Neutrophil (primary cell): ENCODE results near the gene SRSF12.
A peak's percentile ranks its signal among the peaks of the same experiment; 100 is the strongest.

Source experiments
- H3K27ac ChIP-seq: fragments of 200-600 bp; sonication (generic); 2 replicates; pipeline ENCODE4 v1.5.1; 2016; ENCODE audit warnings: mild to moderate bottlenecking, moderate library complexity
- H3K27me3 ChIP-seq: fragments of 200-600 bp; sonication (generic); 2 replicates; pipeline ENCODE4 v1.6.0; 2016; ENCODE audit warnings: mild to moderate bottlenecking
- H3K36me3 ChIP-seq: fragments of 200-600 bp; sonication (generic); 2 replicates; pipeline ENCODE4 v1.5.1; 2017
- H3K4me1 ChIP-seq, 2 experiments: fragments of 200-600 bp in 1 of 2; sonication (generic) in 1 of 2; 1 replicate in 1 of 2; 2 replicates in 1 of 2; pipeline versions ENCODE4 v1.5.1 to v1.6.1; 2013 to 2016; ENCODE audit warnings: low read depth in 1 of 2, low read length in 1 of 2, mild to moderate bottlenecking in 1 of 2, moderate library complexity in 1 of 2; ENCODE audit not compliant: control insufficient read depth in 1 of 2, insufficient read depth in 1 of 2
- H3K4me3 ChIP-seq, 2 experiments: fragments of 200-600 bp in 1 of 2; sonication (generic) in 1 of 2; 1 replicate in 1 of 2; 2 replicates in 1 of 2; pipeline ENCODE4 v1.5.1; 2013 to 2016; ENCODE audit warnings: low read depth in 1 of 2, low read length in 1 of 2, mild to moderate bottlenecking in 1 of 2, moderate library complexity in 1 of 2
- H3K9me3 ChIP-seq: fragments of 200-600 bp; sonication (generic); 2 replicates; pipeline ENCODE4 v1.5.1; 2016
- CTCF ChIP-seq: fragments of 200-600 bp; sonication (generic); IDR thresholded peaks from 2 replicates; pipeline ENCODE4 v1.5.1; 2016; ENCODE audit warnings: antibody characterized with exemption

The SRSF12 gene

GRCh38 chr6:89058627-89059026 is 59.2 kb downstream of the SRSF12 start:
- H3K9me3 ChIP-seq, result no peaks in the 10 kb centered on the region
- H3K27ac ChIP-seq, result no peak overlapping the region
- H3K27me3 ChIP-seq, result no peaks in the 10 kb centered on the region
- H3K4me3 ChIP-seq, result no peak overlapping the region
- no peaks in the 10 kb centered on the region for H3K36me3 ChIP-seq
- TF ChIP-seq CTCF, result no peak
- no peaks in the 10 kb centered on the region for H3K4me1 ChIP-seq

DNA sequence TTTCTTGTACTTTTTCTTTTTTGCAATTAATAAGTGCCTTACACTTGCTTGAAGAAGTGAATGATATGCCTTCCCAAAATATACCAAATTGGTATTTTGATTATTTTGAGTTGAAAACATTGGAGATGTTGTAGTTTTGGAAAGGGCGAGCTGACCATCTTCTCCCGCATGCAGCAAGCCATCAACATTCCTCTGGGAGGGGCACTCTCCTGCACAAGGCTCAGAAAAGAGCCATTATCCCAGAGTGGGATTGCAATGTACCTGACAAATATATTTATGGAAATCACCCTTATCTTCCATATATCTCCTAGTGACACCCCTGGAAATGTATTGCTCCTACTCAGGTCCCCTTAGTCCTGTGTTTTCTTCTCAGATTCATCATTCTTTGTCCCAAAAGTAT is 60.1 kb downstream of the SRSF12 start:
- Histone ChIP-seq H3K27ac (no peak overlapping the region), H3K9me3 (no peaks in the 10 kb centered on the region), H3K4me1 (no peaks in the 10 kb centered on the region), H3K27me3 (no peaks in the 10 kb centered on the region), H3K36me3 (no peaks in the 10 kb centered on the region), H3K4me3 (no peak overlapping the region)
- TF ChIP-seq CTCF, result no peak

DNA sequence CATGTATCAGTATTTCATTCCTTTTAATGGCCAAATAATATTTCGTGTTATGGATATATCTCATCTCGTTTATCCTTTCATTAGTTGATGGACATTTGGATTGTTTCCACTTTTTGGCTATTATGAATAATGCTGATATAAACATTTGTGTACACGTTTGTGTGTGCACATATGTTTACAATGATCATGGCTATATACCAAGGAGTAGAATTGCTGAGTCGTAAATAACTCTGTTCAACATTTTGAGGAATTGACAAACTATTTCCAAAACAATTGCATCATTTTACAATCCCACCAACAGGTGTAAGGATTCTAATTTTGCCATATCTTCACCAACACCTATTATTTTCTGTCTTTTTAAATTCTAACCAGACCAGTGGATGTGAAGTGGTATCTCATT is 63.7 kb downstream of the SRSF12 start:
- TF ChIP-seq CTCF, result no peak
- Histone ChIP-seq H3K36me3 (no peaks in the 10 kb centered on the region), H3K27me3 (no peaks in the 10 kb centered on the region), H3K4me1 (peaks cover 28 to 30% of the 10 kb centered on the region in 2 experiments), H3K27ac (no peak overlapping the region), H3K4me3 (no peak overlapping the region), H3K9me3 (no peaks in the 10 kb centered on the region)

GRCh38 chr6:89051676-89052075 is 66.2 kb downstream of the SRSF12 start:
- peak overlapping the region; percentile 72 for H3K27ac ChIP-seq
- no peaks in the 10 kb centered on the region for H3K36me3 ChIP-seq
- no peak overlapping the region for H3K4me3 ChIP-seq
- H3K9me3 ChIP-seq, result no peaks in the 10 kb centered on the region
- no peak for TF ChIP-seq CTCF
- no peaks in the 10 kb centered on the region for H3K27me3 ChIP-seq
- H3K4me1 ChIP-seq, result peaks cover 41 to 51% of the 10 kb centered on the region in 2 experiments

- Histone ChIP-seq H3K27me3 (no peaks in the 10 kb centered on the region), H3K36me3 (no peaks in the 10 kb centered on the region), H3K27ac (peak overlapping the region; percentile 72), H3K9me3 (no peaks in the 10 kb centered on the region), H3K4me3 (no peak overlapping the region), H3K4me1 (peaks cover 42 to 56% of the 10 kb centered on the region in 2 experiments)
- TF ChIP-seq CTCF, result no peak
Measured at GRCh38 chr6:89050697-89051096, 67.2 kb downstream of the SRSF12 start.

DNA sequence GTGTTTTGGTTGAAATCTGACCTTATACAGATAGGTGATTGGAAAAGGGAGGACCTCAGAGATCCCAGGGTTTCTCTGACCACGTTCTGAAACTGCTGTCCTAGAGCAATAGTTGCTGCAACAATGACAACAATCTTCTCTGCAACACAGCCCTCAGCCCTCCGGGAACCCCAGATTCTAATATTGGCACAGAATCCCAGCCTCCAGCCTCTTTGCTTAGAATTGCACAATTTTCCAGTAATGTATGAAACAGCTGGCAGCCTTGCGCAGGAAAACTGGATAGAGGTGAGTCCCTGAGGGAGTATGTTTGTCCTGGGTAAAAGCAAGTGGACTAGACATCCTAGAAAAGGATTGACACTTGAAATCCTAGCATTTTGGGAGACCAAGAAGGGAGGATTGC is 67.7 kb downstream of the SRSF12 start:
- H3K36me3 ChIP-seq, result no peaks in the 10 kb centered on the region
- no peaks in the 10 kb centered on the region for H3K27me3 ChIP-seq
- H3K4me1 ChIP-seq, result peaks cover 46 to 61% of the 10 kb centered on the region in 2 experiments
- peak overlapping the region; percentile 72 for H3K27ac ChIP-seq
- no peak overlapping the region for H3K4me3 ChIP-seq
- no peaks in the 10 kb centered on the region for H3K9me3 ChIP-seq
- TF ChIP-seq CTCF, result no peak
